Raji (cell line): ENCODE results near the gene DNAJC18.

ENCODE experiments used
- POLR2A ChIP-seq: IDR thresholded peaks from 2 replicates; pipeline ENCODE4 v1.6.1; 2011; ENCODE audit warnings: low read depth, low read length, control low read depth; ENCODE audit not compliant: insufficient read depth

The DNAJC18 gene

GRCh38 chr5:139389701-139390638, 49.4 kb downstream of the DNAJC18 start, which contains the start of gene MZB1:
MZB1 (minus strand) TSS chr5:139389913; CDS start chr5:139389856, 57 bp downstream.
- peak; percentile 100 for TF ChIP-seq POLR2A

DNA sequence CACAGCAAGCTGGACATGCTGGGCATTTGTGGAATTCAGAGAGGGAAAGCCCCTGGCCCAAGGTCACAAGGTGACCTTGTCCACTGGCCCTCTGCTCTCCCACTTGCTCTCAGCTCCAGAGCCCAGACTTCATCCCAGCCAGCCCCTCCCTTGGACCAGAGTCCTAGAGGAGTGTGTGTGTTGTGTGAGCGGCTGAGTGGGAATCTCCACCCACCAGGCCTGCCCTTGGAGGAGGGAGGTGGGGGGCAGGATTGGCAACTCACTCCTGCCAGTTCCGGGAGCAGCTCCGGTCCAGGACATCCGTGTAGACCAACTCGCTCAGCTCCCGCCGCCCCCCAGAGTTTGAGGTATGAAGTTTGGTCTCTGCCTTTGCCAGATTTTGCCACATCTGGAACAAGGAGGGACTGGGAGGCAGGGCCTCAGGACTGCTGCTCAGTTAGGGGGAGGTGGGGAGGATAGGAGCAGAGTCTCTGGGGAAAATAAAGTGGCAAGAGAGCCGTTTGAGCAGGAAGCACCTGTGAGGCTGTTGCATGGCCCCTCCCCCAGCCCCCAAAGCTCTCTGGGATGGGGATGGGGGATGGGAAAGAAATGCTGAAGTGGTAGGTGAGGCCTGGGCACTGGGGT, 51.0 kb downstream of the DNAJC18 start:
- TF ChIP-seq POLR2A = peak; percentile 33; the same call in 1 of the 2 replicates

- no peak for TF ChIP-seq POLR2A
These were observed 51.6 kb downstream of the DNAJC18 start for GRCh38 chr5:139387611-139388197.

GRCh38 chr5:139386050-139386438, 53.3 kb downstream of the DNAJC18 start:
- no peak for TF ChIP-seq POLR2A

DNA sequence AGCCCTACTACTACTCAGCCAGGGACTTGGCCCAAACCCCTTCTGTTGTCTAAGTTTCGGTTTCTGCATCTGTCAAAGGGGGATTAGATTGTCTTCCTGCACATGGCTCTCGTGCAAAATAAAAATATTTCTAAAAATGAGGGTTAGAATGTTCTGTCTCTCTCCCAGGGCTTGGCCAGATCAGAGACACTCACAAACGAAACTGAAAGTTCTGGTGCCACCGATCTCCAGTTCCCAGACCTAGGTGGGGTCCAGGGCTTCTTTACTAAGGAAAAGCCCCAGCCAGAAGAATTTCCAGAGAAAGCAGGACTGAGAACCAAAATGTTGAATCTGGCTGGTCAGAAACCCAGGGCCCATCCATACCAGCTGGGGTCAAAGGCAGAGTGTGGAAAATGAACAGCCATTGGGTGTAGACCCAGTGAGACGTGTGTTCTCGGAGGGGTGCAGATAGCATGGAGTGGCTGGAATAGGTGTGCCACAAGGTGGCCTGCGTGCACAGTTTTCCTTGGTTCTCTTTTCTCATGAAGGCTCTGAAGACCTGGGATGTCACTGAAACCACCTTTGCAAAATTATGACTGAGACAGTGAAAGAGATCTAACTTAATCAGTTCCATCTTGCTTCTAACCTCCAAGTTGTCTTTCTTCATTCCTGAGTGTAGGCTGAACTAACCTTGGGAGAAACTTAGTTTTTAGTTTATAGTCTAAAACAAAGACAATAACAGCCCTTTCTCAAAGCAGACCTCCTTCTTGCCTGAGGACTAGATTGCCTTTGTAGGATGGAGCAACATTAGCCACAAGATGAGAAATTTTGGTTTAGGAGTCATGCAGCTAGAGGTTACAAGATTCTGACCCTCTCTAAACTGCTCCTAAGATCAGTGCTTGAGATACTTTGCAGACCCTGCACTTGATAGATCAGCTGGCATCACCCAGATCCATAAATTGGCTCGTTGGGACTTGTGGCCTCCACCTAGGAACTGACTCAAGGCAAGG, 54.0 kb downstream of the DNAJC18 start:
- TF ChIP-seq POLR2A = peak; percentile 41

- peak; percentile 82 for TF ChIP-seq POLR2A
These were observed 54.7 kb downstream of the DNAJC18 start for GRCh38 chr5:139384591-139385051.

DNA sequence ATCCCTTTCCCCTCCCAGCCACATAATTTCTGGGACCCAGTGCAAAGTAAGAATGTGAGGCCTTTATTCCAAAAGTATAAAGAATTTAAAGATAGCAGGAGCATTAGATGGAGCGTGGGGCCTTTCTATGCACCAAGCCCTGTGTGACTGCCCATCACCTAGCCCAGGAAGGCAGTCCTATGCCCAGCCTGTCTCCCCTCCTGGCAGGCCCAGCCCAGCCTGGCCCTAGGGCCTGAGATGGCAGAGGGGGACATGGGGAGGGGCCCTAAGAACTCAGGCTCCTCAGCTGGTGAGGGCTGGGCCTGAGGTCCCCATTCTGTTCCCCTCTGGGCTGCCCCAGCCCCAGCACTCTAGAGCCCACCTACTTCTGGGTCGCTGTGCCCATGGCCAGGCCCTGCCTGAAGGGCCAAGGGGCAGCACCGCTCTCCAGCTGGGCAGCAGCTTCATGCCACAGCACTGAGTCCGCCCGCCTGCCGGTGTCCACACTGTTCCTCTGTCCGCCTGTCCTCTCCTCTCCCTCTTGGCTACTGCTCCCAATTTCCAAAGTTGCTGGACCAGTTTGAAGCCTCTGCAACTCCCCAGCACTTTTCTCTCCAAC, 55.2 kb downstream of the DNAJC18 start:
- TF ChIP-seq POLR2A = no peak

DNA sequence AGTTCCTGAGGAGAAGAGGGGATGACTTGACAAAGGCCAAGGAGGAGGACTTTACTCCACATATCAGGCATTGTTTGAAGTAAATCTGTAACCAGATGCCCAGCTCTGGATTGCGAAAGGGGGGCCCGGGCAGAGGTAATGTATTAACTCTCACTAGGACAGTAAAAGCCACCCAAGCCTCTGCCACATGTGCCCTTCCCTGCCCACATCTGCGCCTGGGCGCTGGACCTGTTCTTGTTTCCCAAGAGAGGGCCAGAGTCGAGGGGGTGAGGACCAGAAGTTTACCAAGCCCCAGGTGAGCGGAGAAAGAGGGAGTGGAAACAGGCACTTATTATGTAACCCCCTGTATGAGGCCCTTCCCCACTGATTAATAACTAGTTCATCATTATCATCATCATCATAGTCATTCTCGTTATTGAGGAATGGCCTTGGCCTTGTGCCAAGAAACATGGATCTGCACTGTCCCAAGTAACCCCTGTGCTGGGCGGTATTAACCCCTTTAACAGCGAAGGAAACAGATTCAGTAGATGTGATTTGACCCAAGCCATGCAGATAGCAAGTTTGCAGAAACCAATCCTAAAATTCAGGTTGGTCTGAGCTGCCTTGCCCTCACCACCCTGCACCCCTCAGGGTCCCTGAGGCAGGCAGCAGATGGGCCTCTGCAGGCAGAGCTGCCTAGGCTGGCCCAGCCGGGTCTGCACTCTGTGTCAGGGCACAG, 55.9 kb downstream of the DNAJC18 start, which contains the start of gene SLC23A1:
Gene SLC23A1, minus strand, starts transcription at position 23 of the 718 bp plus-strand sequence. CDS start 44 bp downstream, outside the sequence.
- peak; percentile 33; the same call in 1 of the 2 replicates for TF ChIP-seq POLR2A

GRCh38 chr5:139382807-139383206, 56.5 kb downstream of the DNAJC18 start:
- TF ChIP-seq POLR2A = no peak

- TF ChIP-seq POLR2A = peak; percentile 55
These were observed 57.2 kb downstream of the DNAJC18 start for GRCh38 chr5:139381837-139382761.

DNA sequence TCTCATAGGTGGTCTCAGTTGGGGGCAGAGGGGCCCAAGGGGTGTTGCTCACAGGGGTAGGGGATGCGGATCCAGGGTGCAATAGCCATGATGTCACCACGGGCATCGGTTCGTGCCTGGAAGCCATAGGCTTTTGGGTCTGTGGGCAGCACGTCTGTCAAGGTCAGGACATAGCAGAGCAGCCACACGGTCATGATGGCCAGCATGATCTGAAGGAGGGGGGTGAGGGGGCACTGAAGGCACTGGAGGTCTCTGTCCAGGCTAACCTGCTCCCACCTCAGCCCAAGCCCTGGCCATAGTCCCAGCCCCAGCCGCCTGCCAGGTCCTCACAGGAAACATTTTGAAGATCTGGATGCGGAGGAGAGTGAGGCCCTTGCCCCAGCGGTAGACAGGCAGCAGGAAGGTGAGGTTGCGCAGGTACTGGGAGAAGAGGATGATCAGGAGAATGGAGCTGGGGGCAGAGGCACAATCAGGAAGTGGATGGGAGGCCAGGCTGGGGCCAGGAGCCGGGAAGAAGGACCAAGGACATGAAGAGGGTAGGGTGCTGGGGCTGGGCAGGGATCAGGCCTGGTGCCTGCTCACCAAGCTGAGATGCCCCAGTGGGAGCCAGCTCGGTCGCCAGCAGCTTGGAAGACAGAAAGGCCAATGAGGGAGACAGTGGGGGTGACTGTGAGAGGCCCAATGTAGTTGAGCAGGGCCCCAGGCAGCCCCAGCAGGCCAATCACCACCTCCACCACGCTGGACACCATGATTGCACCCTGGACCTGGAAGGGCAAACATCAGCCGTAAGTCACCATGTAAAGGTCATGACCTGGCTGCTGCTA, 59.5 kb downstream of the DNAJC18 start:
- 0 out of 2 replicates have a peak, but pooled peaks have one; percentile 21 for TF ChIP-seq POLR2A
